CD4-positive, CD25-positive, alpha-beta regulatory T cell (primary cell): ENCODE measurements around the gene ADRA1B. TPM values are rescaled to one million over a fixed set of nuclear protein-coding genes. Genes with fewer than 3 reads are reported as not detected.

Source experiments
- ATAC-seq, 2 donors: fragments of 150-1000 bp; cut with Tn5 transposase; one replicate each; pipeline ENCODE4 v1.10.0; 2021; ENCODE audit warnings: low read depth in 2 of 2, moderate number of reproducible peaks in 2 of 2, moderate library complexity in 1 of 2
- DNase-seq, 3 donors: peaks; one replicate each; pipeline versions ENCODE4 v3.0.0 to v3.0.0-alpha.2; 2012 to 2022; ENCODE audit warnings: mixed read lengths in 1 of 3
- H3K27ac ChIP-seq: one replicate; pipeline ENCODE4 v1.7.0; 2013; ENCODE audit warnings: mild to moderate bottlenecking, low read length; ENCODE audit not compliant: insufficient read depth, poor library complexity, severe bottlenecking
- H3K27me3 ChIP-seq: one replicate; pipeline ENCODE4 v1.7.0; 2013; ENCODE audit warnings: low read length; ENCODE audit not compliant: control insufficient read depth, insufficient read depth
- H3K36me3 ChIP-seq: one replicate; pipeline ENCODE4 v1.7.0; 2013; ENCODE audit warnings: mild to moderate bottlenecking, low read length, moderate library complexity; ENCODE audit not compliant: control insufficient read depth, insufficient read depth
- H3K4me1 ChIP-seq: 2 replicates; pipeline ENCODE4 v1.7.0; 2013; ENCODE audit warnings: mild to moderate bottlenecking, low read length; ENCODE audit not compliant: insufficient read depth, control insufficient read depth, poor library complexity, severe bottlenecking
- H3K4me3 ChIP-seq: one replicate; pipeline ENCODE4 v1.7.0; 2013; ENCODE audit warnings: low read depth, mild to moderate bottlenecking, low read length, moderate library complexity
- H3K9me3 ChIP-seq, 2 experiments: 1 replicate in 1 of 2; 2 replicates in 1 of 2; pipeline ENCODE4 v1.7.0; 2013; ENCODE audit warnings: low read length in 2 of 2, mild to moderate bottlenecking in 1 of 2, moderate library complexity in 1 of 2; ENCODE audit not compliant: control insufficient read depth in 2 of 2
- H3K27ac Mint-ChIP-seq, 3 donors: one replicate each; pipeline ENCODE4 v1.8.0; 2020 to 2022; ENCODE audit warnings: mild to moderate bottlenecking in 3 of 3, mixed read lengths in 3 of 3, moderate library complexity in 2 of 3
- H3K27me3 Mint-ChIP-seq: one replicate; pipeline ENCODE4 v1.8.0; 2022; ENCODE audit warnings: mild to moderate bottlenecking, mixed read lengths
- H3K36me3 Mint-ChIP-seq: one replicate; pipeline ENCODE4 v1.8.0; 2020; ENCODE audit warnings: mixed read lengths
- H3K4me1 Mint-ChIP-seq, 4 donors: one replicate each; pipeline ENCODE4 v1.8.0; 2020 to 2022; ENCODE audit warnings: mixed read lengths in 4 of 4, mild to moderate bottlenecking in 1 of 4
- H3K4me3 Mint-ChIP-seq, 4 donors: one replicate each; pipeline ENCODE4 v1.8.0; 2020 to 2022; ENCODE audit warnings: mild to moderate bottlenecking in 4 of 4, mixed read lengths in 4 of 4, moderate library complexity in 3 of 4
- H3K9me3 Mint-ChIP-seq, 7 donors: one replicate each; pipeline ENCODE4 v1.8.0; 2020 to 2022; ENCODE audit warnings: mixed read lengths in 7 of 7, mild to moderate bottlenecking in 3 of 7, moderate library complexity in 2 of 7
- polyA plus RNA-seq, 4 donors: library from polyadenylated mRNA; unstranded; fragments of 300-500 nt; fragmentation: Illumina TruSeq; gene quantifications; one replicate each; pipeline ENCODE4 v1.2.3, GENCODE V29; 2021
- total RNA-seq: library from RNA; stranded (reverse); gene quantifications from one replicate; pipeline ENCODE4 v1.2.3, GENCODE V29; 2022

ADRA1B gene
- total and polyA plus RNA-seq, 5 donors from 2014 or later, result not detected

DNA sequence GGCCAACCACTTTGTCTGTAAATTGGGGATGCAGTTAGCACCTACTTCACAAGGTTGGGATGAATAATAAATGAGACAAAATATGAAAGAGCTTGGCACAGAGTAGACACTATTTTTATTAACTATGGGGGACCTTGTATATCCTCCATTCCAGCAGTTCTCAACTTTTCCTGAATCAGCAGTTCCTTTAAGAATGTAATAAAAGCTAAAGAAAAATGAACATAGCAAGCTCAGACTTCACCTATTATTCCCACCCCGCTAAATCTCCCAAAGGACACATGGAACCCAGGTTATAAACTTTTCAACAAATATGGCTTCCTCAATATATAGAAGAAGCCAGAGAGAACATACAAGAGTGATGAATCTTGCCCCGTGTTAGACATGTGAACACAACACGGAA, 60.6 kb downstream of the ADRA1B start:
- no peak for DNase-seq
- H3K4me1 ChIP-seq, result no peaks in the 10 kb centered on the region
- H3K9me3 ChIP-seq, result no peaks in the 10 kb centered on the region
- Mint-ChIP-seq H3K4me3 (no peak overlapping the region), H3K27ac (no peak overlapping the region), H3K4me1 (peaks cover 0 to 7% (median 0%) of the 10 kb centered on the region in 4 donors), H3K9me3 (no peaks in the 10 kb centered on the region), H3K36me3 (no peaks in the 10 kb centered on the region), H3K27me3 (peaks cover 48% of the 10 kb centered on the region)
- H3K4me3 ChIP-seq, result no peak overlapping the region
- peaks cover 13% of the 10 kb centered on the region for H3K27me3 ChIP-seq
- H3K27ac ChIP-seq, result no peak overlapping the region
- H3K36me3 ChIP-seq, result no peaks in the 10 kb centered on the region
- no peak for ATAC-seq

DNA sequence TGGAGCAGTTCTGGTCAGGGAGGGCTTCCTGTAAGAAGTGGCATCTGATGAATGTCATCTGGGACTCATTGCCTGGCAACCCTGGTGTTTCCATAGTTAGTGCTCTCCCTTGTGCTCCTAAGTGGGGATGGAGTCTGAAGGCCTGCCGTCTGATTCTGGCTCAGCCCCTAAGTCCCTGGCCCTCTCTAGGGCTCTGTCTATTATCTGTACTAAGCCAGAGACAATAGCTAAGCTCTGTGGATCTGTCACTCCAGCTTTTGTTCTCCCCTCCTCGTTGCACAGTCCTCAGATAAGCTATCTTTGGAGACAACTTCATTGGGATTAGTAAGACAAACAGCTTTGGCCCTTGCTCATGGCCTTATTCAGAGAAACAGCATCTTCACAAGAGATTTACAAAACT, 62.1 kb downstream of the ADRA1B start:
- no peak overlapping the region for H3K27ac ChIP-seq
- H3K4me3 ChIP-seq, result no peak overlapping the region
- Mint-ChIP-seq H3K36me3 (no peaks in the 10 kb centered on the region), H3K4me1 (no peaks in the 10 kb centered on the region), H3K27me3 (peaks cover 40% of the 10 kb centered on the region), H3K27ac (no peak overlapping the region), H3K9me3 (no peaks in the 10 kb centered on the region), H3K4me3 (no peak overlapping the region)
- H3K4me1 ChIP-seq, result no peaks in the 10 kb centered on the region
- ATAC-seq (no peak), DNase-seq (no peak)
- no peaks in the 10 kb centered on the region for H3K9me3 ChIP-seq
- H3K36me3 ChIP-seq, result no peaks in the 10 kb centered on the region
- H3K27me3 ChIP-seq, result peaks cover 10% of the 10 kb centered on the region

DNA sequence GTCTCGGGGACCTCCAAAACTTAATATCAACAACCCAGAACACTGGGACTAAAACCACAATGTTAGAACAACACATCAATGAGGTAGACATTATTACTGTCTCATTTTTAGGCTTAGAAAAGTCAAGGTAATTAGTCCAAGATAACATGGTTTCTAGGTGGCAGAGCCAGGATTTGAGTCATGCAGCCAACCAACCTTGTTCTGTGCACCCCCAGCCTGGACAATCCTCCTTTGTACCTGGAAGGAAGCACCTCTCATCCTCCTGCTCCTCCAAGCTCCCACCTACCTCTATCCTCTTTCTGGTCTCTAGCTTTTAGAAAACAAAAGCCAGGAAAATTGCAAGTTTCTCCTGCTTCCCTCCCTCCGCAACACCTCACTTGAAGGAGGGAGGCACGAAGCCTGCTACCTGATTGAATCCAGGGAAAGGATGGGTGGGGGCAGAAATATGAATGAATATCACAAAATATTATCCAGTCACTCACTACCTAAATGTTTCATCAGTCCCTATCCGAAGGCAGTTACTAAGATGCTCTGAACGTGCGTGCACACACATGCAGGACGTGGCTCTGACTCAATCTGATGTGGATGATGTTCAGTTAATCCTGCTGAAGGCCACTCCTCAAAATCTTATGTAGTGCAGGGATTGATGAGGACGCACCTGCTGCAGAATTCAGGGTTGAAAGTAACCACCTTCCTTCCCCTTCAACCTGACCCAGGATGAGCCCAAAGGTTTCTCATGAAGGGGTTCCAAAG, 66.3 kb downstream of the ADRA1B start:
- H3K27me3 Mint-ChIP-seq, result peaks cover 35% of the 10 kb centered on the region
- H3K4me3 Mint-ChIP-seq, result no peak overlapping the region
- H3K36me3 ChIP-seq, result no peaks in the 10 kb centered on the region
- no peak overlapping the region for H3K27ac Mint-ChIP-seq
- DNase-seq (no peak), ATAC-seq (no peak)
- H3K4me1 ChIP-seq, result peaks cover 9% of the 10 kb centered on the region
- no peak overlapping the region for H3K4me3 ChIP-seq
- no peak overlapping the region for H3K27ac ChIP-seq
- no peaks in the 10 kb centered on the region for H3K4me1 Mint-ChIP-seq
- H3K27me3 ChIP-seq, result peaks cover 11% of the 10 kb centered on the region
- no peaks in the 10 kb centered on the region for H3K36me3 Mint-ChIP-seq
- peaks cover 0 to 3% (median 0%) of the 10 kb centered on the region in 7 donors for H3K9me3 Mint-ChIP-seq
- H3K9me3 ChIP-seq, result no peaks in the 10 kb centered on the region

DNA sequence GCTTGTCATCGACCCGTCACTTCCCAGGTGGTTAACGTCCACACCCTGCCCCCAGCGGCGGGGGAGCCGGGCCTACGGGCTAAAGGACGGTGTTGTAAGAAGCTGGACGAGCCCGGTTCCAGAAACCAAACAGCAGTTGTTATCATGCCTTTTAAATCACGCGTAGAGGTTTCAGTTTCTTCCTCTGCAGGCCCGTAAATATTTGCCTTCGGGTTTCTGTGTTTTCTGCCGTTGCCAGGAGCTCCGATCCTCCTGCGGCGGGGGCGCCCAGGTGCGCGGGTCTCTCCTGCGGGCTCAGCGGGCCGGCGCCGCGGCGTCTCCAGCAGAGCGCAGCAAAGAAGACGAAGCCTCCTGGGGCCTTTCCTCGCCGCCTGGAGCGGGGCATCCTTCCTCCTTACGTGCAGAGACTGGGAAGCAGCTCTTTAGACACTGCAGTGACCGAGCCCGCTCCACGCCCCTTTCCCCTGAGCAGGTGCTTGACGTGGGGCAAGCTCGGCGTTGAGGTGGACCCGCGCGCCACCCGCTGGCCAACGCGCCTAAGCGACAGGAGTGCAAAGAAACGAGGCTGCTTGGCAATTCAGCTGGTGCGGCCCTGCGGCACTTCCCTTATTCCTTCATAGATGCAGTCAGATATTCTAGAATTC, 70.9 kb downstream of the ADRA1B start:
- H3K4me3 ChIP-seq, result peak overlapping the region; percentile 24
- DNase-seq (peak; percentile 36 to 73 (median 55)), ATAC-seq (peak; percentile 80 to 88)
- H3K27ac ChIP-seq, result no peak overlapping the region
- peaks cover 9% of the 10 kb centered on the region for H3K4me1 ChIP-seq
- H3K36me3 ChIP-seq, result no peaks in the 10 kb centered on the region
- peaks cover 16% of the 10 kb centered on the region for H3K27me3 ChIP-seq
- Mint-ChIP-seq H3K4me3 (peak overlapping the region in 2 of 4 donors; percentile 62 to 74), H3K9me3 (peaks cover 0 to 3% (median 0%) of the 10 kb centered on the region in 7 donors), H3K36me3 (no peaks in the 10 kb centered on the region), H3K4me1 (no peaks in the 10 kb centered on the region), H3K27me3 (peaks cover 57% of the 10 kb centered on the region), H3K27ac (no peak overlapping the region)
- no peaks in the 10 kb centered on the region for H3K9me3 ChIP-seq

DNA sequence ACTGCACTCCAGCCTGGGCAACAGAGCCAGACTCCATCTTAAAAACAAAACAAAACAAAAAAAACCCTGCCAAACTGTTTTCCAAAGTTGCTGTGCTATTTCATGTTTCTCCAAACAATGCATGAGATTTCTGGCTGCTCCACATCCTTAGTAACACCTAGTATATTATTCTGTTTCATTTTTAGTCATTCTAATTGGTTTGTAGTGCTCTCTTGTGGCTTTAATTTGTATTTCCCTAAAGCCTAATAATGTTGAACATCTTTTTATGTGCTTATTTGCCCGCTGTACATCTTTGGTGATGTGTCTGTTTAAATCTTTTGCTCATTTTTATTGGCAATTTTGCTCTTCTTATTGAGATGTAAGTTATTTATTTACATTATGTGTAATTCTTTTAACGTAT, 74.2 kb downstream of the ADRA1B start:
- Mint-ChIP-seq H3K9me3 (peaks cover 0 to 10% (median 1%) of the 10 kb centered on the region in 7 donors), H3K4me3 (no peak overlapping the region), H3K27ac (no peak overlapping the region), H3K4me1 (no peaks in the 10 kb centered on the region), H3K27me3 (peaks cover 58% of the 10 kb centered on the region), H3K36me3 (no peaks in the 10 kb centered on the region)
- ATAC-seq (no peak), DNase-seq (no peak)
- no peak overlapping the region for H3K27ac ChIP-seq
- H3K4me3 ChIP-seq, result no peak overlapping the region
- H3K4me1 ChIP-seq, result peaks cover 9% of the 10 kb centered on the region
- H3K9me3 ChIP-seq, result peaks cover 8 to 16% of the 10 kb centered on the region in 2 experiments
- peaks cover 19% of the 10 kb centered on the region for H3K27me3 ChIP-seq
- H3K36me3 ChIP-seq, result no peaks in the 10 kb centered on the region

DNA sequence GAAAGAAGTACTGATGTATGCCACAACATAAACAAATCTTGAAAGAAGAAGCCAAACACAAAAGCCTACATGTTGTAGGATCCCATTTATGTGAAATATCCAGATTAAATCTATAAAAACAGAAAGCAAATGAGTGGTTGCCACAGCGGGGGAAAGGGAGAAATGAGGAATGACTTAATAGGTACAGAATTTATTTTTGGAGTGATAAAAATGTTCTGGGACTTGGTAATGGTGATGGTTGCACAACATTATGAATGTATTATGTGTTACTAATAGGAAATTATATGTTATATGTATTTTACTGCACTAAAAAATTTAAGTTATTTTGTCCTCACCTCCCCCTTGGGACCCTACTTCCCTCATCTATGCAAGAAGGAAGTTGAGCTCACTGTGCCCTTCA, 76.3 kb downstream of the ADRA1B start:
- Histone ChIP-seq H3K9me3 (peaks cover 8 to 16% of the 10 kb centered on the region in 2 experiments), H3K36me3 (no peaks in the 10 kb centered on the region), H3K27ac (no peak overlapping the region), H3K4me3 (no peak overlapping the region), H3K4me1 (peaks cover under 1% of the 10 kb centered on the region), H3K27me3 (peaks cover 10% of the 10 kb centered on the region)
- no peak overlapping the region for H3K27ac Mint-ChIP-seq
- no peaks in the 10 kb centered on the region for H3K4me1 Mint-ChIP-seq
- peaks cover 0 to 10% (median 1%) of the 10 kb centered on the region in 7 donors for H3K9me3 Mint-ChIP-seq
- H3K4me3 Mint-ChIP-seq, result no peak overlapping the region
- DNase-seq, result no peak
- no peaks in the 10 kb centered on the region for H3K36me3 Mint-ChIP-seq
- H3K27me3 Mint-ChIP-seq, result peaks cover 56% of the 10 kb centered on the region
- no peak for ATAC-seq

DNA sequence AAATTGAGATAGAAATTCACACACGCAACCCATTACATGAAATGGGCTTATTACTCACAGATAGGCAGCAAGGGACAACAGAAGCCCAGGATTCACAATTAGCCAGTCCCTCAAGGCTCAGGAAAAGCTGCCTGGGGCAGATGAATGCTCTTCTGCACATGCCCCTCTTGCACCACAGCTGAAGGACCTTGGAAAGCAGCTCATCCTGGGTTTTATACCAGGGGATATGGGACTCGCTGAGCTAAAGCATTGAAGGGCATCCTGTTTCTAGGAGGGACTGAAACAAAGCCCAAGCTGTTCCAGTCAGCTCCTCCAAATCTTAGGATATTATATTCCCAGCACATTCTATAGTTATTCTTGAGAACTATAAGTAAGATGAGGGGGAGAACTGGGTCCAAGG, 76.9 kb downstream of the ADRA1B start:
- Mint-ChIP-seq H3K9me3 (peaks cover 0 to 10% (median 1%) of the 10 kb centered on the region in 7 donors), H3K27me3 (peaks cover 53% of the 10 kb centered on the region)
- H3K4me3 ChIP-seq, result no peak overlapping the region

More for the DNA sequence above, 76.9 kb downstream of the ADRA1B start:
- H3K9me3 ChIP-seq, result peaks cover 8 to 16% of the 10 kb centered on the region in 2 experiments
- ATAC-seq (no peak), DNase-seq (no peak)
- no peak overlapping the region for H3K4me3 Mint-ChIP-seq
- no peaks in the 10 kb centered on the region for H3K36me3 Mint-ChIP-seq
- no peak overlapping the region for H3K27ac Mint-ChIP-seq
- H3K4me1 ChIP-seq, result no peaks in the 10 kb centered on the region
- H3K27me3 ChIP-seq, result peaks cover 10% of the 10 kb centered on the region
- no peaks in the 10 kb centered on the region for H3K4me1 Mint-ChIP-seq
- H3K36me3 ChIP-seq, result no peaks in the 10 kb centered on the region
- H3K27ac ChIP-seq, result no peak overlapping the region
